ENCODE data around the gene PFN3.
"Not testable (repeated sequence)": the region's sequence is repeated elsewhere in the genome, so short reads cannot be mapped to it uniquely, and the experiment has no call there.

PFN3 gene

GRCh38 chr5:177426566-177427210 lies 26.2 kb upstream of the PFN3 start, which contains the start of gene GRK6:
Gene GRK6, plus strand, starts transcription at chr5:177426676. Its CDS starts 170 bp downstream, at chr5:177426846.
- in situ Hi-C loops (cut with HindIII; ENCODE audit: low pct_unique_long_range_greater_than_20kb, low sequenced_read_pairs) = no loop called here
- TF ChIP-seq JUND (IDR thresholded peaks at IDR 0.05; ENCODE audit: low read depth) = no peak
- peak; percentile 51 to 61 for DNase-seq (ENCODE audit: low read depth in 1 of 2, low spot score in 1 of 2)

GRCh38 chr5:177425801-177426565 lies 25.5 kb upstream of the PFN3 start:
- TF ChIP-seq JUND (IDR thresholded peaks at IDR 0.05; ENCODE audit: low read depth) = no peak
- peak; percentile 99 to 100 for DNase-seq (ENCODE audit: low read depth in 1 of 2, low spot score in 1 of 2)
- in situ Hi-C loops (cut with HindIII; ENCODE audit: low pct_unique_long_range_greater_than_20kb, low sequenced_read_pairs) = no loop called here

DNA sequence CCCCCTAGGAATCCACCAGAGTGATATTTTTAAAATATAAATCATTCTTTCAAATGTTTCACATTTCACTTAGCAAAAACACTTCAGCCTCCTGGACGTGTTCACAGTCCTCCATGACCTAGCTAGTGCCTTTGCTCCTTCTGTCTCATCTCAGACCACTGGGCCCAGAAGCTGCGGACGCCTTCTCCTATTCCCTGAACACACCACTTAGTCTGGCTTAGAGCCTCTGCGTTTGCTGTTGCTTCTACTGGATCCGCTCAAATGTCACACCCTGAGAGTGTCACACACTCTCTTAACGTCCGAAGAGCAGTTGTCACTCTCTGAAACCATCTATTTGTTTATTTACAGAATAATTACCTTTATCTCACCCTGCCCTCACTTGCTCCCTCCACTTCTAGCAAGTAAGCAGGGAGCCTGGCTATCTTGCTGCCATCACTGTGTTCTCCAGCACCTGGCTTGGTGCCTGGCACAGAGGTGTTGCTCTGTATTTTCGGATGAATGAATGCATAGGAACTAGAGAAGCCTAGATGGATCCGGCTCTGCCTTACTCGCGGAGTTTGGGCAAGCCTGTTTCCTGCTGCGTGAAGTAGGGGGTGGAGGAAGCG lies 24.8 kb upstream of the PFN3 start:
- in situ Hi-C loops (cut with HindIII; ENCODE audit: low pct_unique_long_range_greater_than_20kb, low sequenced_read_pairs) = no loop called here
- no peak for DNase-seq (ENCODE audit: low read depth in 1 of 2, low spot score in 1 of 2)
- TF ChIP-seq JUND (IDR thresholded peaks at IDR 0.05; ENCODE audit: low read depth) = no peak

- in situ Hi-C loops (cut with HindIII; ENCODE audit: low pct_unique_long_range_greater_than_20kb, low sequenced_read_pairs) = no loop called here
- TF ChIP-seq JUND (IDR thresholded peaks at IDR 0.05; ENCODE audit: low read depth) = no peak
- no peak for DNase-seq (ENCODE audit: low read depth in 1 of 2, low spot score in 1 of 2)
Observed at GRCh38 chr5:177423671-177424070, 23.2 kb upstream of the PFN3 start.

GRCh38 chr5:177421062-177421798 lies 20.8 kb upstream of the PFN3 start:
- no peak for TF ChIP-seq JUND (IDR thresholded peaks at IDR 0.05; ENCODE audit: low read depth)
- no peak for DNase-seq (ENCODE audit: low read depth in 1 of 2, low spot score in 1 of 2)

GRCh38 chr5:177420472-177420871 lies 20.0 kb upstream of the PFN3 start:
- in situ Hi-C loops (cut with HindIII; ENCODE audit: low pct_unique_long_range_greater_than_20kb, low sequenced_read_pairs); DNase-seq (ENCODE audit: low read depth in 1 of 2, low spot score in 1 of 2): not testable (repeated sequence)

More at GRCh38 chr5:177421062-177421798, 20.8 kb upstream of the PFN3 start:
- in situ Hi-C loops (cut with HindIII; ENCODE audit: low pct_unique_long_range_greater_than_20kb, low sequenced_read_pairs) = no loop called here

GRCh38 chr5:177419046-177419445 lies 18.6 kb upstream of the PFN3 start:
- no peak for TF ChIP-seq JUND (IDR thresholded peaks at IDR 0.05; ENCODE audit: low read depth)
- in situ Hi-C loops (cut with HindIII; ENCODE audit: low pct_unique_long_range_greater_than_20kb, low sequenced_read_pairs) = no loop called here
- no peak for DNase-seq (ENCODE audit: low read depth in 1 of 2, low spot score in 1 of 2)

GRCh38 chr5:177417081-177417480 lies 16.6 kb upstream of the PFN3 start:
- in situ Hi-C loops (cut with HindIII; ENCODE audit: low pct_unique_long_range_greater_than_20kb, low sequenced_read_pairs); DNase-seq (ENCODE audit: low read depth in 1 of 2, low spot score in 1 of 2): not testable (repeated sequence)

GRCh38 chr5:177414481-177414880 lies 14.0 kb upstream of the PFN3 start:
- in situ Hi-C loops (cut with HindIII; ENCODE audit: low pct_unique_long_range_greater_than_20kb, low sequenced_read_pairs) = no loop called here
- TF ChIP-seq JUND (IDR thresholded peaks at IDR 0.05; ENCODE audit: low read depth) = no peak
- DNase-seq (ENCODE audit: low read depth in 1 of 2, low spot score in 1 of 2) = no peak

GRCh38 chr5:177412603-177413233 lies 12.3 kb upstream of the PFN3 start:
- in situ Hi-C loops (cut with HindIII; ENCODE audit: low pct_unique_long_range_greater_than_20kb, low sequenced_read_pairs) = no loop called here
- no peak for TF ChIP-seq JUND (IDR thresholded peaks at IDR 0.05; ENCODE audit: low read depth)
- no peak for DNase-seq (ENCODE audit: low read depth in 1 of 2, low spot score in 1 of 2)

- in situ Hi-C loops (cut with HindIII; ENCODE audit: low pct_unique_long_range_greater_than_20kb, low sequenced_read_pairs) = no loop called here
- DNase-seq (ENCODE audit: low read depth in 1 of 2, low spot score in 1 of 2) = no peak
- TF ChIP-seq JUND (IDR thresholded peaks at IDR 0.05; ENCODE audit: low read depth) = no peak
Observed at GRCh38 chr5:177410575-177410974, 10.1 kb upstream of the PFN3 start.
